Activated CD8-positive, alpha-beta T cell treated with anti-CD3 and anti-CD28 coated beads for 36 hours (primary cell): ENCODE results near the gene UNKL. TPM values are rescaled to one million over a fixed set of nuclear protein-coding genes. Genes with fewer than 3 reads are reported as not detected.

ENCODE experiments used
- ATAC-seq: fragments of 200-7000 bp; cut with Tn5 transposase; one replicate; pipeline ENCODE4 v1.10.0; 2021; ENCODE audit warnings: mild to moderate bottlenecking, moderate library complexity
- CTCF ChIA-PET: fragments of 350-600 bp; sonication (Branson Sonifier 250); formaldehyde crosslinking; loops from one replicate; lab custom pipeline; 2021; ENCODE audit warnings: antibody characterized with exemption; lab: Charles Lee
- POLR2A ChIA-PET: fragments of 350-600 bp; sonication (Branson Sonifier 250); formaldehyde crosslinking; loops from one replicate; lab custom pipeline; 2021; ENCODE audit warnings: antibody characterized with exemption; lab: Charles Lee
- DNase-seq: peaks from one replicate; pipeline ENCODE4 v3.0.0-alpha.2; 2020
- H3K27ac Mint-ChIP-seq: one replicate; pipeline ENCODE4 v1.8.0; 2021; ENCODE audit warnings: mild to moderate bottlenecking, mixed read lengths
- H3K27me3 Mint-ChIP-seq: one replicate; pipeline ENCODE4 v1.8.0; 2021; ENCODE audit warnings: mixed read lengths
- H3K36me3 Mint-ChIP-seq: one replicate; pipeline ENCODE4 v1.8.0; 2021; ENCODE audit warnings: low read depth, mixed read lengths
- H3K4me1 Mint-ChIP-seq: one replicate; pipeline ENCODE4 v1.8.0; 2021; ENCODE audit warnings: low read depth, mixed read lengths
- H3K4me3 Mint-ChIP-seq: one replicate; pipeline ENCODE4 v1.8.0; 2021; ENCODE audit warnings: mild to moderate bottlenecking, moderate library complexity, mixed read lengths
- H3K9me3 Mint-ChIP-seq: one replicate; pipeline ENCODE4 v1.8.0; 2021; ENCODE audit warnings: mixed read lengths
- CTCF ChIP-seq: fragments of 200-600 bp; IDR thresholded peaks from one replicate; pipeline ENCODE4 v1.8.0; 2022; ENCODE audit warnings: antibody characterized with exemption, mild to moderate bottlenecking
- intact Hi-C: fragments of 100-400 bp; cut with micrococcal nuclease; formaldehyde crosslinking; loops from one replicate; pipeline ENCODE4 v1.10.0; 2022
- total RNA-seq, 2 experiments: library from RNA; stranded (reverse); gene quantifications; one replicate each; pipeline ENCODE4 v1.2.3, GENCODE V29; 2021

Gene UNKL
- total RNA-seq, 2 experiments from 2014 or later, result 32.4 to 38.1 TPM

DNA sequence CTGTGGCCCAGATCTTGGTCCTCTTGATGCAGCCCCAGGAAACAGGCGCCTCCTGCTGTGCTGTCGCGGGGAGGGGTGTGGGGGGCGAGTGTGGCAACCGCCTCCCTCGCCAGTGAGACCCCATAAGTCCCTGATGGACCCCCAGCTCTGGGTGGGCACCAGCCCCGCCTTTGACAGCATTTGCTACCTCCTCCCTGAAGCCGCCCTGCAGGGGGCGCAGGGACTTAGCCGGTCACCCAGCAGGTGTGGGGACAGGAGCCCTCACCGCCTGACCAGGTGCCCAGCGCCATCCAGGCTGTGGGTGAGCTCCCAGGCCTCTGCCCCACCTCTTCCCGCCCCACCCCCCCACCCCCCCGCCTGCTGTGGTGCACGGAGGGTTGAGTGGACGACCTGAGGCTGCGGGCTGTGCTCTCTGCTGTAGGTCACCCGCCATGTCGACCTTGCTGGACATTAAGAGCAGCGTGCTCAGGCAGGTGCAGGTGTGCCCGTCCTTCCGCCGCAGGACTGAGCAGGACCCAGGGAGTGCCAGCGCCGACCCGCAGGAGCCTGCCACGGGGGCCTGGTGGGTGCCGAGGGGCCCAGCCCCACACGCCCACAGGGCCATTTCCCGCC is 76.3 kb downstream of the UNKL start:
- DNase-seq (peak; percentile 61), ATAC-seq (no peak)
- CTCF ChIA-PET, result interaction anchor here (0.7 to 1.3 kb wide), 4 partner anchors 9 to 26 kb away, joined by 3 to 6 read pairs (median 4); no protein-coding TSS in a partner anchor
- intact Hi-C loops, result no loop called here
- peak; percentile 70 for TF ChIP-seq CTCF
- Mint-ChIP-seq H3K27ac (no peak overlapping the region), H3K4me1 (peaks cover 12% of the 10 kb centered on the region), H3K4me3 (no peak overlapping the region), H3K27me3 (peaks cover 7% of the 10 kb centered on the region), H3K9me3 (no peaks in the 10 kb centered on the region), H3K36me3 (no peaks in the 10 kb centered on the region)
- POLR2A ChIA-PET, result interaction anchor here (0.6 to 1.2 kb wide), 3 partner anchors 10 to 132 kb away, joined by 3 read pairs; no protein-coding TSS in a partner anchor

- no peak overlapping the region for H3K4me3 Mint-ChIP-seq
- TF ChIP-seq CTCF, result no peak
- DNase-seq, result no peak
- H3K27ac Mint-ChIP-seq, result no peak overlapping the region
- ChIA-PET CTCF (interaction anchor here (0.7 to 1.3 kb wide), 4 partner anchors 8 to 27 kb away, joined by 3 to 6 read pairs (median 4); no protein-coding TSS in a partner anchor), POLR2A (interaction anchor here (1.0 to 1.2 kb wide), 2 partner anchors 10 to 50 kb away, joined by 3 read pairs; no protein-coding TSS in a partner anchor)
- no peaks in the 10 kb centered on the region for H3K9me3 Mint-ChIP-seq
- no peak for ATAC-seq
- H3K4me1 Mint-ChIP-seq, result peaks cover 9% of the 10 kb centered on the region
- intact Hi-C loops, result no loop called here
- no peaks in the 10 kb centered on the region for H3K36me3 Mint-ChIP-seq
- peaks cover 10% of the 10 kb centered on the region for H3K27me3 Mint-ChIP-seq
Observed at GRCh38 chr16:1337486-1337885, 77.0 kb downstream of the UNKL start.

GRCh38 chr16:1336619-1337018 is 77.9 kb downstream of the UNKL start:
- Mint-ChIP-seq H3K36me3 (no peaks in the 10 kb centered on the region), H3K9me3 (no peaks in the 10 kb centered on the region), H3K27me3 (peaks cover 15% of the 10 kb centered on the region), H3K4me3 (no peak overlapping the region), H3K4me1 (peaks cover 8% of the 10 kb centered on the region), H3K27ac (no peak overlapping the region)
- CTCF ChIA-PET, result interaction anchor here (0.9 to 1.9 kb wide), 3 partner anchors 9 to 36 kb away, joined by 4 to 7 read pairs (median 5); no protein-coding TSS in a partner anchor
- POLR2A ChIA-PET, result interaction anchor here (0.7 to 1.1 kb wide), 3 partner anchors 12 to 22 kb away, joined by 3 to 4 read pairs (median 4); no protein-coding TSS in a partner anchor
- DNase-seq (no peak), ATAC-seq (no peak)
- TF ChIP-seq CTCF, result no peak
- intact Hi-C loops, result no loop called here

DNA sequence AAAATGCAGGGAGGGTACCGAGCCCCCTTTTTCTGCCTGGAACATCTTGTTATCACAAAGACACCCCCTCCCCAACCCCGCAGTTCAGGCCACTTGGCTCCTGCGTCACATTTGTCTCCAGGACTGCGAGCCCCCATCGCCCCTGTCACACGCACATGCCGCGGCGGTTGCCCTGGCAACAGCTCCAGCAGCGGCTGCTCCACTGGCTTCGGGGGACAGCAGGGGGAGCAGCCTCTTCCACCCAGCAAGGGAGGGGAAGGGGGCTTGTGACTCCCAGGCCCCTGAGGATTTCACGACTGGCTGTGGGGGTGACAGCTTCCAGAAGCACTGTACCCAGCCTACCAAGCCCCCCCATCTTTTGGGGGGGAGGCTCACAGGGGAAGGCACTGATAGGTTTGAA is 78.5 kb downstream of the UNKL start:
- Mint-ChIP-seq H3K27me3 (peaks cover 18% of the 10 kb centered on the region), H3K9me3 (no peaks in the 10 kb centered on the region), H3K4me1 (peaks cover 13% of the 10 kb centered on the region), H3K36me3 (no peaks in the 10 kb centered on the region), H3K4me3 (no peak overlapping the region), H3K27ac (no peak overlapping the region)
- ChIA-PET POLR2A (interaction anchor here (1.0 to 1.1 kb wide), 2 partner anchors 12 to 22 kb away, joined by 3 to 4 read pairs; no protein-coding TSS in a partner anchor), CTCF (interaction anchor here (0.9 to 1.9 kb wide), 3 partner anchors 9 to 35 kb away, joined by 4 to 7 read pairs (median 5); no protein-coding TSS in a partner anchor)
- DNase-seq (no peak), ATAC-seq (no peak)
- intact Hi-C loops, result no loop called here
- no peak for TF ChIP-seq CTCF
